ENCODE results near the gene TREML4.

DNA sequence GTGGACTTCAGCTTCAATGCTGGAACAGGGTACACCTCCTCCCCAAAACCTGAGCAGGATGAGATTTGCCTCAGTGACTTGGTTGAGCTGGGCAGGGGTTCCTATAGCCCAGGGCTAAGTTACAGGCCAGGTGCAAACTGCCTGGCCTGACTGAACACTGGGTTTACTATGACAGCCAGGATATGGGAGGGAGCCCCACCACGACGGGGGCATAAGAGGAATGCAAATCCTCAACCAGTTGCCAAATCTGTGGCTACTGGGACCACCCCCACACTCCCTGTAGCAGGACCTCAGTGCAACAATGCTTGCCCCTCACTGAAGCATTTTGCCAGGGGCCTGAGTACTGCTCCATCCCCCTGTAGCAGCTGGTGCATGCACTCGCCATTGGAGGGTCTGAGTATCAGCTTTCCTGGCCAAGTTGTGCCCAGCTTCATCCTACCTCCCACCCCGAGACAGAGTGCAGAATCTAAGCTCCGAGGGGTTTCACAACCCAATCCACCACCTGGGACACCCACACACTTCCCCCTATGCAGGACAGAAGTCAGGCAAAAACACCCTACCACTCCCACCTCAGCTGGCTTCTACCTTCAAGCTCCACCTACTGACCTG is 27.6 kb downstream of the TREML4 start:
- TF ChIP-seq, protein P1, sequence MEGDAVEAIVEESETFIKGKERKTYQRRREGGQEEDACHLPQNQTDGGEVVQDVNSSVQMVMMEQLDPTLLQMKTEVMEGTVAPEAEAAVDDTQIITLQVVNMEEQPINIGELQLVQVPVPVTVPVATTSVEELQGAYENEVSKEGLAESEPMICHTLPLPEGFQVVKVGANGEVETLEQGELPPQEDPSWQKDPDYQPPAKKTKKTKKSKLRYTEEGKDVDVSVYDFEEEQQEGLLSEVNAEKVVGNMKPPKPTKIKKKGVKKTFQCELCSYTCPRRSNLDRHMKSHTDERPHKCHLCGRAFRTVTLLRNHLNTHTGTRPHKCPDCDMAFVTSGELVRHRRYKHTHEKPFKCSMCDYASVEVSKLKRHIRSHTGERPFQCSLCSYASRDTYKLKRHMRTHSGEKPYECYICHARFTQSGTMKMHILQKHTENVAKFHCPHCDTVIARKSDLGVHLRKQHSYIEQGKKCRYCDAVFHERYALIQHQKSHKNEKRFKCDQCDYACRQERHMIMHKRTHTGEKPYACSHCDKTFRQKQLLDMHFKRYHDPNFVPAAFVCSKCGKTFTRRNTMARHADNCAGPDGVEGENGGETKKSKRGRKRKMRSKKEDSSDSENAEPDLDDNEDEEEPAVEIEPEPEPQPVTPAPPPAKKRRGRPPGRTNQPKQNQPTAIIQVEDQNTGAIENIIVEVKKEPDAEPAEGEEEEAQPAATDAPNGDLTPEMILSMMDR (IDR thresholded peaks at IDR 0.05): no peak
- no peak for TF ChIP-seq EZH2 (IDR thresholded peaks at IDR 0.05; ENCODE audit: borderline replicate concordance, insufficient read depth, low read depth, low read length, poor library complexity, severe bottlenecking)
